Endothelial cell of hepatic sinusoid (primary cell): ENCODE results near the gene LRRC15.

Experiments
- in situ Hi-C: cut with HindIII; loops from 2 replicates; pipeline ENCODE4 v1.10.0; 2017; ENCODE audit warnings: low sequenced_read_pairs

The LRRC15 gene

GRCh38 chr3:194364652-194365434, 4.7 kb downstream of the LRRC15 start:
- in situ Hi-C loops = no loop called here

- in situ Hi-C loops = no loop called here
Measured at GRCh38 chr3:194364314-194364651, 5.3 kb downstream of the LRRC15 start.

GRCh38 chr3:194360568-194360967, 9.0 kb downstream of the LRRC15 start:
- in situ Hi-C loops = no loop called here

- in situ Hi-C loops = no loop called here
Measured at GRCh38 chr3:194357681-194358080, 11.9 kb downstream of the LRRC15 start.

- in situ Hi-C loops = no loop called here
Measured at GRCh38 chr3:194355379-194355778, 14.2 kb downstream of the LRRC15 start.

- in situ Hi-C loops = no loop called here
Measured at GRCh38 chr3:194354315-194354714, 15.2 kb downstream of the LRRC15 start.

GRCh38 chr3:194352667-194353246, 16.8 kb downstream of the LRRC15 start:
- in situ Hi-C loops = no loop called here

GRCh38 chr3:194351952-194352536, 17.5 kb downstream of the LRRC15 start:
- in situ Hi-C loops = no loop called here

GRCh38 chr3:194351080-194351672, 18.4 kb downstream of the LRRC15 start, which contains the start of gene CPN2:
TSS of gene CPN2 (minus strand) at chr3:194351328. CDS start at chr3:194342702, 8,626 bp downstream.
- in situ Hi-C loops = no loop called here

GRCh38 chr3:194350726-194351071, 18.8 kb downstream of the LRRC15 start:
- in situ Hi-C loops = no loop called here

- in situ Hi-C loops = no loop called here
Measured at GRCh38 chr3:194348354-194348753, 21.2 kb downstream of the LRRC15 start.

GRCh38 chr3:194346621-194347020, 22.9 kb downstream of the LRRC15 start:
- in situ Hi-C loops = no loop called here

GRCh38 chr3:194346035-194346434, 23.5 kb downstream of the LRRC15 start:
- in situ Hi-C loops = no loop called here

- in situ Hi-C loops = no loop called here
Measured at GRCh38 chr3:194344012-194344411, 25.5 kb downstream of the LRRC15 start.

- in situ Hi-C loops = no loop called here
Measured at GRCh38 chr3:194343561-194343893, 26.0 kb downstream of the LRRC15 start.

- in situ Hi-C loops = no loop called here
Measured at GRCh38 chr3:194342861-194343560, 26.5 kb downstream of the LRRC15 start.

GRCh38 chr3:194340757-194341400, 28.7 kb downstream of the LRRC15 start:
- in situ Hi-C loops = no loop called here

- in situ Hi-C loops = no loop called here
Measured at GRCh38 chr3:194339840-194340239, 29.7 kb downstream of the LRRC15 start.

- in situ Hi-C loops = no loop called here
Measured at GRCh38 chr3:194339356-194339755, 30.2 kb downstream of the LRRC15 start.

GRCh38 chr3:194337965-194338753, 31.4 kb downstream of the LRRC15 start:
- in situ Hi-C loops = no loop called here
